ENCODE data around the gene CSH2.
"Not testable (repeated sequence)": the region's sequence is repeated elsewhere in the genome, so short reads cannot be mapped to it uniquely, and the experiment has no call there.

CSH2 gene

GRCh38 chr17:63873577-63873976 is at the start of gene CSH2:
CSH2 (minus strand) TSS chr17:63873677; CDS start chr17:63873614, 63 bp downstream.
- not testable (repeated sequence) for DNase-seq (ENCODE audit: low spot score)

- not testable (repeated sequence) for DNase-seq (ENCODE audit: low spot score)
Measured at GRCh38 chr17:63922402-63922801, 48.9 kb upstream of the CSH2 start.

- DNase-seq (ENCODE audit: low spot score), result not testable (repeated sequence)
Measured at GRCh38 chr17:63920779-63921178, 47.3 kb upstream of the CSH2 start.

GRCh38 chr17:63920050-63920449 is 46.6 kb upstream of the CSH2 start:
- DNase-seq (ENCODE audit: low spot score), result not testable (repeated sequence)

DNA sequence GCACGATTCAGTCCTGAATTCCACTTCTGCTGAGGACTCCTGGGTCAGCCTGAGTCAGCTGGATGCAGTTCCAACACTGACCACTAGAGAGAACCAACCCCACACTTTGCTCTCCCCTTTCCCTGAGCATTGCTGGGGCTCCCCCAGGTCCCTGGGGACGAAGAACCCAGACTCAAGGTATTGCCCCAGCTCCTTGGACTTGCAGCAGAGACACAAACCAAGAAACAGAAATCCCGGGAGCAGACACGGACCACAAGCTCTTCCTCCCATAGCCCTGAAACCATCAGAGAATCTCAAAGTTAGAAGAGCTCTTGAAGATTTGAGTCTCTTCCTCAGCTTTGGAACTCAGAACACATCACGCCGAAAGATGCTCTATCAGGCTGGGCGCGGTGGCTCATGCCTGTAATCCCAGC is 45.8 kb upstream of the CSH2 start:
- peak; percentile 91 for DNase-seq (ENCODE audit: low spot score)

DNA sequence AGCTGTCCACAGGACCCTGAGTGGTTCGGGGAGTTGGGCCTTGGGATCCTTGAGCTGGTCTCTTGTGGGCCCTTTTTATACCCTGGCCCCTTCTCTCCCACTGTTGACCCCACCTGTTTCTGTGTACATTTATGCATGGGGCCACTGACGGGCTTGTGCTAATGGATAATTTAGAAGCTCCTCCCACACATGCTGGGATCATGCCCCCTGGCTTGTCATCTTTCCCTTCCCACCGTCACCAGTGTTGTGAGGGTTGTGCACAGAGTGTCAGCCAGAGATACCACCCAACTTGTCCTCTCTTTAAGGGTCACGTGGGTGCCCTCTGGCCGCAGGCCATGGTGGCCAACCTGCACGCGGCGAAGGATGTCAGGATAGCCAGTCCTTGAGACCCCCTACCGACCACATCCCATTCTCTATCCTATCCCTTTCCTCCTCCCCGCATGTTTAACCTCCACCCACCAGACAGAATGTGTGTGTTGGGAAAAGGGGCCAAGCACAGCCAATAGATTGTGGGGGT is 45.4 kb upstream of the CSH2 start, which contains the start of gene GH1:
GH1 (minus strand) TSS at position 51 of the 517 bp plus-strand sequence. CDS start 63 bp downstream, outside the sequence.
- DNase-seq (ENCODE audit: low spot score), result not testable (repeated sequence)

DNA sequence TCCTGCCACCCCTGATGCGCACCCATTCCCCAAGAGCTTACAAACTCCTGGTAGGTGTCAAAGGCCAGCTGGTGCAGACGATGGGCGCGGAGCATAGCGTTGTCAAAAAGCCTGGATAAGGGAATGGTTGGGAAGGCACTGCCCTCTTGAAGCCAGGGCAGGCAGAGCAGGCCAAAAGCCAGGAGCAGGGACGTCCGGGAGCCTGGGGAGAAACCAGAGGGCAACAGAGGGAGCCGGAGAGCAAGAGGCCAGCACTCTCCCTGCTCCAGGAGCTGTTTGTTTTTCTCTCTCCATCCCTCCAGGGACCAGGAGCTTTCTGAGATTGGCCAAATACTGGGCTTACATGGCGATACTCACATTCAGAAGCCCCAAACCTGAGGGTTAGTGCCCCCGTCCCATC is 44.8 kb upstream of the CSH2 start:
- peak; percentile 13 for DNase-seq (ENCODE audit: low spot score)

GRCh38 chr17:63917646-63918045 is 44.2 kb upstream of the CSH2 start:
- DNase-seq (ENCODE audit: low spot score), result no peak

DNA sequence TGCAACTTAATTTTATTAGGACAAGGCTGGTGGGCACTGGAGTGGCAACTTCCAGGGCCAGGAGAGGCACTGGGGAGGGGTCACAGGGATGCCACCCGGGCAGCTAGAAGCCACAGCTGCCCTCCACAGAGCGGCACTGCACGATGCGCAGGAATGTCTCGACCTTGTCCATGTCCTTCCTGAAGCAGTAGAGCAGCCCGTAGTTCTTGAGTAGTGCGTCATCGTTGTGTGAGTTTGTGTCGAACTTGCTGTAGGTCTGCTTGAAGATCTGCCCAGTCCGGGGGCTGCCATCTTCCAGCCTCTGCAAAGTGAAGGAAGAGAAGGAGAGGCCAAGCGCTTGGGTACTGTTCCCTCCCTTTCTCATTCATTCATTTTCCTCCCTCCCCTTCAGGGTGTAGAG is 43.7 kb upstream of the CSH2 start:
- not testable (repeated sequence) for DNase-seq (ENCODE audit: low spot score)

GRCh38 chr17:63916566-63917185 is 43.2 kb upstream of the CSH2 start:
- DNase-seq (ENCODE audit: low spot score), result no peak

DNA sequence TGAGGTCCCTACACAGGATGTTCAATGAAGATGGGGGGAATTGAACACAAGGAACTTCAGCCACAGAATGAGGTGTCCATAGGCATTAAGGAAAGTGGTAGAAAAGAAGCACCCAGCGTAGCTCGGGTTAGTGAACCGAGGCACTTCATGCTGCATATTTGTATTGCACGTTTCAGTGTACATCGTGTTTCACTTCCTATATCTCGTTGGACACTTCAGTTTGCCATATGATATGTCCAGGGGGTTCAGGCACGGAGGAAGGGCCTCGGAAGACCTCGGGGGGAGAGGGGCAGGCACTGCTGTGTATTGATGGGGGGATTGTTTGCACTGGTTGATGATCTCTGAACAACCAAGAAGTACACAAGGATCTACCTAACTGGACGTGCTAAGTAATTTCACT is 42.3 kb upstream of the CSH2 start:
- not testable (repeated sequence) for DNase-seq (ENCODE audit: low spot score)

DNA sequence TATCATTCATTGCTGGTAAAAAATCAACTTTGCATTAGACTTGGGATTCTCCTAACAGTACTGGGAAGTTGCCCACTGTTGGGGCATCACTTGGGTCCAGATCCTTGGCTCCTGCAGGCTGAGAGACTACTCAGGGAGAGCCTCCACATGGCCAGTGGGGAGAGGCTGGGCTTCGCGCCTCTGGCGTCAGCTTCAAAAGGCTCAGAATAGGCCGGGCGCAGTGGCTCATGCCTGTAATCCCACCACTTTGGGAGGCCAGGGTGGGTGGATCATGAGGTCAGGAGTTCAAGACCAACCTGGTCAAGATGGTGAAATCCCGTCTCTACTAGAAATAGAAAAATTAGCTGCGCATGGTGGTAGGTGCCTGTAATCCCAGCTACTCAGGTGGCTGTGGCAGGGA is 41.0 kb upstream of the CSH2 start:
- no peak for DNase-seq (ENCODE audit: low spot score)

- peak; percentile 77 for DNase-seq (ENCODE audit: low spot score)
Measured at GRCh38 chr17:63911657-63912100, 38.2 kb upstream of the CSH2 start.

GRCh38 chr17:63911041-63911635 is 37.7 kb upstream of the CSH2 start, which contains the start of gene CSHL1:
CSHL1 (minus strand) TSS chr17:63911258; CDS start chr17:63911196, 62 bp downstream.
- DNase-seq (ENCODE audit: low spot score), result no peak

- no peak for DNase-seq (ENCODE audit: low spot score)
Measured at GRCh38 chr17:63910096-63910495, 36.6 kb upstream of the CSH2 start.

DNA sequence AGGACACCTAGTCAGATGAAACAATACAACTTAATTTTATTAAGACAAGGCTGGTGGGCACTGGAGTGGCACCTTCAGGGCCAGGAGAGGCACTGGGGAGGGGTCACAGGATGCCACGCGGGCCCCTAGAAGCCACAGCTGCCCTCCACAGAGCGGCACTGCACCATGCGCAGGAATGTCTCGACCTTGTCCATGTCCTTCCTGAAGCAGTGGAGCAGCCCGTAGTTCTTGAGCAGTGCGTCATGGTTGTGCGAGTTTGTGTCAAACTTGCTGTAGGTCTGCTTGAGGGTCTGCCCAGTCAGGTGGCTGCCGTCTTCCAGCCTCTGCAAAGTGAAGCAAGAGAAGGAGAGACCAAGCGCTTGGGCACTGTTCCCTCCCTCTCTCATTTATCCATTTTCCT is 36.1 kb upstream of the CSH2 start:
- not testable (repeated sequence) for DNase-seq (ENCODE audit: low spot score)

DNA sequence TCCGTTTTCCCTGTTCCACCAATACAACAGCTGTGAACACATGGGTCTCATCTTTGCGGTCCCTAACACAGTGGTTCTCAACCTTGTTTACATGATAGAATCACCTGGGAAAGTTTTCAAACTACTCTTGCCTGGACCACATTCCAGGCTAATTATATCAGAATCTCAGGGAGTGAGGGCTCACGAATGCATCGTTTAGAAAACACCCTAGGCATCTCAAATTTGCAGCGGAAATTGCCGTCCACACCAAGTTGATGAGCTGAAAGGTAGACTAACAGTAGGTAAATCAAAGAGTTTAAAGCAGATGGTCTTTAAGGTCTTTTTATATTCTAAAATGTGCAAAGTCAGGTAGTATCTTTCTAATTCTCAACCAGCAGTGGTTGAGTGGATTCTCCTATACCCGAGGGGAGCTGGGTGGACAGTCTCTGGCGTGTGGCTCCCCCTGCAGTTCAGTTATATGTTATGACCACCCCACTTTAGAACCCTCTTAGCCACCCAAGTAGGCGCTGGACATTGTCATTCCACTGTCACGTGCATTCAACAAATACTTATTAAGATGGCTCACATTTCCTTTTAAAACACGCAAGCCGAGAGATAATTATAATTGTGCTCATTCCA is 33.8 kb upstream of the CSH2 start:
- DNase-seq (ENCODE audit: low spot score), result not testable (repeated sequence)

DNA sequence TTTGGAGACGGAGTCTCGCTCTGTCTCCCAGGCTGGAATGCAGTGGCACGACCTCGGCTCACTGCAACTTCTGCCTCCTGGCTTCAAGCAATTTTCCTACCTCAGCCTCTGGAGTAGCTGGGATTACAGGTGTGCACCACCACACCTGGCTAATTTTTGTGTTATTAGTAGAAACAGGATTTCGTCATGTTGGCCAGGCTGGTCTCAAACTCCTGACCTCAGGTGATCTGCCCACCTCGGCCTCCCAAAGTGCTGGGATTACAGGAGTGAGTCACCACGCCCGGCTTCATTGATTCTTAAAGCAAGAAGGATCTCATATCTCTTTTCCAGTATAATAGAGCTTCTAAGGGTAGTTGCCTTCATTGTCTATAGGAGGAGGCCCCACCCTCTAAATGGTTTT is 31.3 kb upstream of the CSH2 start:
- not testable (repeated sequence) for DNase-seq (ENCODE audit: low spot score)

- DNase-seq (ENCODE audit: low spot score), result not testable (repeated sequence)
Measured at GRCh38 chr17:63903787-63904201, 30.3 kb upstream of the CSH2 start.

- not testable (repeated sequence) for DNase-seq (ENCODE audit: low spot score)
Measured at GRCh38 chr17:63901971-63902370, 28.5 kb upstream of the CSH2 start.

DNA sequence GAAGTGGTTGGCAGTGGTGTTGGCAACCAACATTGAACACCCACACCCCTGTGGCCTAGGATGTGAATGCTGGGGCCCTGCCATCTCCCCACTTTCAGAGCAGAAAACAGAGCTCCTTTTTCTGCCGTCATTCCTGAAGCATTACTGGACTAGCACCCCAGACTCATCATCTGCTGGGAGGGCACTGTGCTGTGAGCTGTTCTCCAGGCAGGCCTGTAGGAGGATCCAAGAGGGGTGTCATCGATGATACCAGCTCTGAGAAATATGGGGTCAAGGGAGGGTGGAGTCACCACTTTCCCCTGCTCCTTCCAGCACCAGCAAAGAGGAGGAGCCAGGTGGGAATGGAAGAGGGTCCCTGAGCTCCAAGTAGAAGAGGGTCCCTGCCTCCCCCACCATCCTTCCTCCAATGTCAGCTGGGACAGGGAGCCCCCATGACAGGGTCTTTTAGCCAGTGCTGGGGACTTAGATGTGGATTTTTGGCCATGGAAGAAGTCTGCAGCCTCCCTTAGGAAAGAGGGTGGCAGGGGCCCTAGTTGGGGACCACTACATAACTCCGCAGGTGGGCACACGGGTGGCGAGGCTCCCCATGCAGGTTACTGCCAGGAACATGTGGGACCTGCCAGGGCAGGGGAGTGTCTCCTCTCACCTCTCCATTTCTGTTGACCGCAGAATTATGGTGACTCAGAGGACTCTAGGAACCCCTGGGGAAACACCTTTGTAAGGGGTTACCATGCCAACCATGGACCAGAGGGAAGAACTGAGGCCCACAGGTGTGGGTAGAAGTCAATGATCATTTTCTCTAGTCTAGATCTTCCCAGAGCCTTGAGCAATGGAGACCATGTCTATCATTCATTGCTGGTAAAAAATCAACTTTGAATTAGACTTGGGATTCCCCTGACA is 25.7 kb upstream of the CSH2 start:
- not testable (repeated sequence) for DNase-seq (ENCODE audit: low spot score)
